MV-4-11 (cell line): ENCODE data around the gene ABCB10.
"Not testable (repeated sequence)": the region's sequence is repeated elsewhere in the genome, so short reads cannot be mapped to it uniquely, and the experiment has no call there.

ENCODE experiments used
- DNase-seq: peaks from one replicate; lab custom pipeline; 2025; lab: John Stamatoyannopoulos, UW

The ABCB10 gene

GRCh38 chr1:229536982-229537381, 21.5 kb downstream of the ABCB10 start:
- DNase-seq: peak; percentile 82

- DNase-seq: no peak
Observed at GRCh38 chr1:229535230-229535629, 23.3 kb downstream of the ABCB10 start.

- DNase-seq: no peak
Observed at GRCh38 chr1:229531326-229531725, 27.2 kb downstream of the ABCB10 start.

- DNase-seq: no peak
Observed at GRCh38 chr1:229529639-229530038, 28.9 kb downstream of the ABCB10 start.

- peak; percentile 36 for DNase-seq
Observed at GRCh38 chr1:229526695-229527094, 31.8 kb downstream of the ABCB10 start.

GRCh38 chr1:229523052-229523451, 35.5 kb downstream of the ABCB10 start:
- DNase-seq: no peak

- DNase-seq: peak; percentile 55
Observed at GRCh38 chr1:229514578-229515275, 43.8 kb downstream of the ABCB10 start.

- not testable (repeated sequence) for DNase-seq
Observed at GRCh38 chr1:229511625-229512024, 46.9 kb downstream of the ABCB10 start.

- peak; percentile 11 for DNase-seq
Observed at GRCh38 chr1:229511201-229511600, 47.3 kb downstream of the ABCB10 start.

- no peak for DNase-seq
Observed at GRCh38 chr1:229509576-229509975, 48.9 kb downstream of the ABCB10 start.

GRCh38 chr1:229508823-229509337, 49.6 kb downstream of the ABCB10 start:
- no peak for DNase-seq

- DNase-seq: peak; percentile 92
Observed at GRCh38 chr1:229507951-229508822, 50.3 kb downstream of the ABCB10 start, which contains the start of gene NUP133. TSS of gene NUP133 (minus strand) at chr1:229508341. CDS start at chr1:229508249, 92 bp downstream.

GRCh38 chr1:229507502-229507901, 51.0 kb downstream of the ABCB10 start:
- no peak for DNase-seq

GRCh38 chr1:229506633-229507032, 51.9 kb downstream of the ABCB10 start:
- DNase-seq: no peak

GRCh38 chr1:229495782-229496181, 62.7 kb downstream of the ABCB10 start:
- no peak for DNase-seq

- DNase-seq: no peak
Observed at GRCh38 chr1:229487181-229487580, 71.3 kb downstream of the ABCB10 start.

- no peak for DNase-seq
Observed at GRCh38 chr1:229485318-229485717, 73.2 kb downstream of the ABCB10 start.

- no peak for DNase-seq
Observed at GRCh38 chr1:229482511-229482910, 76.0 kb downstream of the ABCB10 start.

GRCh38 chr1:229480495-229480894, 78.0 kb downstream of the ABCB10 start:
- DNase-seq: no peak

GRCh38 chr1:229479660-229480399, 78.7 kb downstream of the ABCB10 start:
- DNase-seq: peak; percentile 74

GRCh38 chr1:229478852-229479251, 79.7 kb downstream of the ABCB10 start:
- DNase-seq: peak; percentile 61

GRCh38 chr1:229475859-229476258, 82.6 kb downstream of the ABCB10 start:
- DNase-seq: not testable (repeated sequence)
